MCF 10A (cell line): ENCODE measurements around the gene STRADB. TPM values are rescaled to one million over a fixed set of nuclear protein-coding genes. Genes with fewer than 3 reads are reported as not detected.
A peak's percentile ranks its signal among the peaks of the same experiment; 100 is the strongest.

ENCODE experiments used
- BruUV-seq: library from RNA; stranded (reverse); fragments of 400-500 nt; replicated peaks from 2 replicates; lab custom pipeline; 2021; lab: Mats Ljungman, UMichigan
- CTCF ChIA-PET: fragments of 300-600 bp; sonication (Branson Sonifier 250); formaldehyde crosslinking; extraction: SDS; loops from one replicate; lab custom pipeline; 2021; ENCODE audit warnings: antibody characterized with exemption, inconsistent platforms; lab: Yijun Ruan, JAX
- POLR2A ChIA-PET: fragments of 300-600, 350-650 bp; sonication (Branson Sonifier 250); formaldehyde crosslinking; extraction: SDS; loops from one replicate; lab custom pipeline; 2020; ENCODE audit warnings: antibody characterized with exemption, inconsistent platforms; lab: Yijun Ruan, JAX
- DNase-seq: peaks from one replicate; pipeline ENCODE4 v3.0.0-alpha.2; 2018; ENCODE audit not compliant: unreplicated experiment
- H3K27ac Mint-ChIP-seq: one replicate; pipeline ENCODE4 v1.8.0; 2022; ENCODE audit warnings: mild to moderate bottlenecking, low read depth, mixed read lengths; ENCODE audit not compliant: unreplicated experiment
- H3K27me3 Mint-ChIP-seq: one replicate; pipeline ENCODE4 v1.8.0; 2022; ENCODE audit warnings: mixed read lengths; ENCODE audit not compliant: insufficient read depth, unreplicated experiment
- H3K36me3 Mint-ChIP-seq: one replicate; pipeline ENCODE4 v1.8.0; 2022; ENCODE audit warnings: mild to moderate bottlenecking, moderate library complexity, mixed read lengths; ENCODE audit not compliant: insufficient read depth, unreplicated experiment
- H3K4me1 Mint-ChIP-seq: one replicate; pipeline ENCODE4 v1.8.0; 2022; ENCODE audit warnings: mixed read lengths; ENCODE audit not compliant: insufficient read depth, unreplicated experiment
- H3K4me3 Mint-ChIP-seq: one replicate; pipeline ENCODE4 v1.8.0; 2022; ENCODE audit warnings: mild to moderate bottlenecking, moderate library complexity, mixed read lengths; ENCODE audit not compliant: unreplicated experiment
- H3K9me3 Mint-ChIP-seq: one replicate; pipeline ENCODE4 v1.8.0; 2022; ENCODE audit warnings: mixed read lengths; ENCODE audit not compliant: unreplicated experiment
- intact Hi-C: fragments of 100-400 bp; cut with micrococcal nuclease; formaldehyde crosslinking; loops from 2 replicates; pipeline ENCODE4 v1.14.1; 2022
- total RNA-seq: library from RNA; stranded (reverse); gene quantifications from 2 replicates; pipeline ENCODE4 v1.2.3, GENCODE V29; 2022
- TF ChIP-seq, protein P1 (sequence below): fragments of 200-600 bp; IDR thresholded peaks from one replicate; pipeline ENCODE4 v1.8.0; 2022; ENCODE audit warnings: antibody characterized with exemption, mild to moderate bottlenecking; ENCODE audit not compliant: unreplicated experiment

STRADB gene
- total RNA-seq, 1 experiment from 2014 or later: 22.9 TPM

DNA sequence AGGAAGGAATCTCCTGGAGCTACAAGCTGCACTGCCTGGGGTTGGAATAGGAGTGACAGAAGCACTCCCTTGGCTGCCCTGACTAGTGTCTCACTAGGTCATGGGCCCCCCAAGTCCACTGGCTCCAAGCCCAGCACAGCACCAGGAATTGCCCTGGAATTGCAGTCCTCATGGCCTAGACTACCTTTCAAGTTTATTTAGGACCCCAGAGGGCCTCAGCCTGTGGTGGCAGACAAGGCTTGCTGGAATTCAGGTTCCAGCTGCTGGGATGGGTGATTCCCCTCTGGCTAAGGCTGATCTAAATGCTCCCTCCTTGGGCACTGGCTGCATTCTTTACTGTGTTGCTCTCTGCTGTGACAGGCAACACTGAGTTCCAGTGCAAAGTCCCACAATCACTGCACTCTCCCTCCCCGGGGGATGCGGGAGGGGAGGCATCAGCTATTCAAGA lies 14.0 kb downstream of the STRADB start:
- Mint-ChIP-seq H3K4me1 (peaks cover 25% of the 10 kb centered on the region), H3K9me3 (peaks cover 15% of the 10 kb centered on the region), H3K4me3 (no peak overlapping the region), H3K27ac (peak overlapping the region; percentile 65), H3K36me3 (peaks cover 54% of the 10 kb centered on the region), H3K27me3 (no peaks in the 10 kb centered on the region)
- ChIA-PET POLR2A (interaction anchor here (0.6 to 4.4 kb wide), 3 partner anchors 12 to 49 kb away, joined by 3 to 19 read pairs (median 5); partner anchors contain the start of genes STRADB and TRAK2), CTCF (interaction anchor here (0.5 to 1.4 kb wide), 6 partner anchors 10 to 427 kb away, joined by 3 to 5 read pairs (median 3); no protein-coding TSS in a partner anchor)
- TF ChIP-seq, protein P1, sequence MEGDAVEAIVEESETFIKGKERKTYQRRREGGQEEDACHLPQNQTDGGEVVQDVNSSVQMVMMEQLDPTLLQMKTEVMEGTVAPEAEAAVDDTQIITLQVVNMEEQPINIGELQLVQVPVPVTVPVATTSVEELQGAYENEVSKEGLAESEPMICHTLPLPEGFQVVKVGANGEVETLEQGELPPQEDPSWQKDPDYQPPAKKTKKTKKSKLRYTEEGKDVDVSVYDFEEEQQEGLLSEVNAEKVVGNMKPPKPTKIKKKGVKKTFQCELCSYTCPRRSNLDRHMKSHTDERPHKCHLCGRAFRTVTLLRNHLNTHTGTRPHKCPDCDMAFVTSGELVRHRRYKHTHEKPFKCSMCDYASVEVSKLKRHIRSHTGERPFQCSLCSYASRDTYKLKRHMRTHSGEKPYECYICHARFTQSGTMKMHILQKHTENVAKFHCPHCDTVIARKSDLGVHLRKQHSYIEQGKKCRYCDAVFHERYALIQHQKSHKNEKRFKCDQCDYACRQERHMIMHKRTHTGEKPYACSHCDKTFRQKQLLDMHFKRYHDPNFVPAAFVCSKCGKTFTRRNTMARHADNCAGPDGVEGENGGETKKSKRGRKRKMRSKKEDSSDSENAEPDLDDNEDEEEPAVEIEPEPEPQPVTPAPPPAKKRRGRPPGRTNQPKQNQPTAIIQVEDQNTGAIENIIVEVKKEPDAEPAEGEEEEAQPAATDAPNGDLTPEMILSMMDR: no peak
- no peak for DNase-seq
- no TSS peak for BruUV-seq
- intact Hi-C loops: no loop called here

DNA sequence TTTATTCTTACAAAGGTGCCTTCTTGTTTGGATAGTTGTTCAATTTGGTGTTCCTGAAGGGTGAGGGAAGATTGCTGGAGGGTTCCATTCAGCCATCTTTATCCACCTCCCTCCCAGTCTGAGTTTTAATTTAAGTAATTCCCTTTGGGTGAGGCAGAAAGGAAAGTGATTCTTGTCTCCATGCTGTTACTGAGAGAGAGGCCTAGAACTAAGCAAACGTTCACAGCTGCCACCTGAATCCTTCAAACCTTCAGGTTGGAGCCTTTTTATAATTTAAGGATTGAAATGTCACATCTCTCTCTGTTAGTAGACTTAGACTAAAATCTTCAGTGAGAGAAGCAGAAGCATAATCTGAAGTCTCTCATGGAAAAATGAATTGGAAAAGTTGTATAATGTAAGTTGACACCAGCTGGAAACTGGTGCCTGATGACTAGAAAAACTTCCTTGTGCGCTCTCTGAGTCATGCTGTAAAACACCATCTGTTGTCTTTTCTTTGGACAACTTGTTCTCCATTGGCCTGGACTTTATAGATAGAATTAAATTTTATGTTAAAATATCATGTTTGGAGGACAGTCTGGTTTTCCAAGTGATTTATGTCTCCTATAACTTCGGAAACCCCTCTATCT lies 14.6 kb downstream of the STRADB start:
- Mint-ChIP-seq H3K36me3 (peaks cover 53% of the 10 kb centered on the region), H3K4me3 (no peak overlapping the region), H3K27me3 (no peaks in the 10 kb centered on the region), H3K27ac (peak overlapping the region; percentile 65), H3K4me1 (peaks cover 31% of the 10 kb centered on the region), H3K9me3 (peaks cover 15% of the 10 kb centered on the region)
- peak; percentile 51 for DNase-seq
- intact Hi-C loops: no loop called here
- CTCF ChIA-PET: interaction anchor here (0.5 to 1.4 kb wide), 4 partner anchors 11 to 427 kb away, joined by 3 read pairs; no protein-coding TSS in a partner anchor
- POLR2A ChIA-PET: interaction anchor here (0.6 to 4.4 kb wide), 5 partner anchors 10 to 50 kb away, joined by 3 to 19 read pairs (median 4); partner anchors contain the start of genes STRADB and TRAK2
- BruUV-seq: no TSS peak
- TF ChIP-seq, protein P1: no peak

DNA sequence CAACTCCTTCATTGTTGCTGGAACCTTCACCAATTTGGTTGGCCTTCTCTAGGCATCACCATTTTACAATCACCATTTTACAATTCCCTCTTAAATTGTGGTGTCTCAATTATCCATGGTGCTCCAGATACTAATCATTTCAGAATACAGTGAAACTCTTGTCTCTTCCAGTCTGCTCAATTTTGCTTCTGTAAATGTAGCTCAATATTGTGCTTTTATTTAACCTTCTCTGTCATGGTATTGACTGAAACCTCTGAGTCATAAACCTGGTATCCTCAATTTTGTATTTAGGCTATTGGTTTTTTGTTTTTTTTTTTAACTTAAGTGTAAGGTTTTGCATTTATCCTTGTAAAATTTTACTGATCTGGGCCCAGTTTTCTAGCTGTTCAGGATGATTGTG lies 16.1 kb downstream of the STRADB start:
- Mint-ChIP-seq H3K4me3 (no peak overlapping the region), H3K27ac (peak overlapping the region; percentile 65), H3K4me1 (peaks cover 45% of the 10 kb centered on the region), H3K36me3 (peaks cover 45% of the 10 kb centered on the region), H3K27me3 (no peaks in the 10 kb centered on the region), H3K9me3 (peaks cover under 1% of the 10 kb centered on the region)
- intact Hi-C loops: no loop called here
- BruUV-seq: no TSS peak
- ChIA-PET CTCF (no interaction called here), POLR2A (interaction anchor here (0.6 to 4.4 kb wide), 4 partner anchors 10 to 534 kb away, joined by 3 to 19 read pairs (median 4); partner anchors contain the start of genes STRADB and TRAK2)
- DNase-seq: no peak
- TF ChIP-seq, protein P1: no peak
